ENCODE data around the gene CTSC. TPM values are rescaled to one million over a fixed set of nuclear protein-coding genes. Genes with fewer than 3 reads are reported as not detected.

Gene CTSC
- total RNA-seq, result 111 TPM

- peak; percentile 74 for DNase-seq
Observed at GRCh38 chr11:88337181-88337986, at the start of gene CTSC. Gene CTSC, minus strand, starts transcription at chr11:88337736. Its CDS starts 64 bp downstream, at chr11:88337672.

GRCh38 chr11:88384669-88385005 lies 47.1 kb upstream of the CTSC start:
- DNase-seq, result no peak

- DNase-seq, result no peak
Observed at GRCh38 chr11:88384004-88384668, 46.6 kb upstream of the CTSC start.

GRCh38 chr11:88383447-88383846 lies 45.9 kb upstream of the CTSC start:
- DNase-seq, result no peak

- no peak for DNase-seq
Observed at GRCh38 chr11:88379130-88379529, 41.6 kb upstream of the CTSC start.

GRCh38 chr11:88378422-88379066 lies 41.0 kb upstream of the CTSC start:
- DNase-seq, result no peak

GRCh38 chr11:88377646-88378045 lies 40.1 kb upstream of the CTSC start:
- DNase-seq, result peak; percentile 54

GRCh38 chr11:88377144-88377543 lies 39.6 kb upstream of the CTSC start:
- DNase-seq, result peak; percentile 50

- DNase-seq, result no peak
Observed at GRCh38 chr11:88375927-88376470, 38.5 kb upstream of the CTSC start.

- DNase-seq, result no peak
Observed at GRCh38 chr11:88370782-88371181, 33.2 kb upstream of the CTSC start.

GRCh38 chr11:88367310-88367709 lies 29.8 kb upstream of the CTSC start:
- no peak for DNase-seq

GRCh38 chr11:88363648-88364065 lies 26.1 kb upstream of the CTSC start:
- no peak for DNase-seq

- DNase-seq, result no peak
Observed at GRCh38 chr11:88363004-88363403, 25.5 kb upstream of the CTSC start.

- DNase-seq, result no peak
Observed at GRCh38 chr11:88360141-88360540, 22.6 kb upstream of the CTSC start.

- no peak for DNase-seq
Observed at GRCh38 chr11:88359541-88359940, 22.0 kb upstream of the CTSC start.

- DNase-seq, result no peak
Observed at GRCh38 chr11:88359114-88359513, 21.6 kb upstream of the CTSC start.

GRCh38 chr11:88358040-88358431 lies 20.5 kb upstream of the CTSC start:
- DNase-seq, result no peak

- no peak for DNase-seq
Observed at GRCh38 chr11:88357323-88358039, 19.9 kb upstream of the CTSC start.

- no peak for DNase-seq
Observed at GRCh38 chr11:88355887-88356286, 18.4 kb upstream of the CTSC start.

GRCh38 chr11:88354912-88355311 lies 17.4 kb upstream of the CTSC start:
- DNase-seq, result no peak

GRCh38 chr11:88353835-88354496 lies 16.4 kb upstream of the CTSC start:
- DNase-seq, result no peak

- no peak for DNase-seq
Observed at GRCh38 chr11:88353386-88353785, 15.8 kb upstream of the CTSC start.

Data from skin of body (tissue), 2 donors.